Activated CD4-positive, CD25-positive, alpha-beta regulatory T cell treated with anti-CD3 and anti-CD28 coated beads, Interleukin-2, amount 50 U/mL, for 24 hours (primary cell): ENCODE measurements around the gene GAS2L1.

Experiments
- ATAC-seq, 2 donors: fragments of 150-1000 bp; cut with Tn5 transposase; one replicate each; pipeline ENCODE4 v1.10.0; 2021; ENCODE audit warnings: mild to moderate bottlenecking in 1 of 2, moderate library complexity in 1 of 2

GAS2L1 gene

GRCh38 chr22:29306175-29306834 lies at the start of gene GAS2L1:
TSS of gene GAS2L1 (plus strand) at chr22:29306650. CDS start at chr22:29308106, 1,456 bp downstream.
- ATAC-seq, result peak; percentile 35 to 39

DNA sequence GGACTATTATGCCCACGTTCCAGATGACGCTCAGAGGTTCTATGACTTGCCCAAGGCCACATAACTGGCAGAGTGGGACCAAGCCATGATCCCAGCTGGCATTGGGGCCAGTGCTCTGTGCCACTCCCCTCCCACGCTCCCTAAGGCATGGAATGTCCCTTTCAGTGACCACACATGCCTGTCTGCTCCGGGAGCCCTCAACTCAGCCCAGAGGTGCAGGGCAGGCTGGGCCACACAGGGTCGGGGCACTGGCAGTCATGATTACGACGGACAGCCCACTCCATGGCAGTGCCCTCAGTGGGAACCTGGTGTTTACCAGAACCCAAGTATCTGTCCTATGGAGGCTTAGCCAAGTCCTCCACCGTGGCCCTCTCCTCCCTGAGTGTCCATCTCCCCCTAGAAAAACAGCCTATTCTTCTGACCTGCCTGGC lies 48.7 kb upstream of the GAS2L1 start:
- ATAC-seq, result no peak

DNA sequence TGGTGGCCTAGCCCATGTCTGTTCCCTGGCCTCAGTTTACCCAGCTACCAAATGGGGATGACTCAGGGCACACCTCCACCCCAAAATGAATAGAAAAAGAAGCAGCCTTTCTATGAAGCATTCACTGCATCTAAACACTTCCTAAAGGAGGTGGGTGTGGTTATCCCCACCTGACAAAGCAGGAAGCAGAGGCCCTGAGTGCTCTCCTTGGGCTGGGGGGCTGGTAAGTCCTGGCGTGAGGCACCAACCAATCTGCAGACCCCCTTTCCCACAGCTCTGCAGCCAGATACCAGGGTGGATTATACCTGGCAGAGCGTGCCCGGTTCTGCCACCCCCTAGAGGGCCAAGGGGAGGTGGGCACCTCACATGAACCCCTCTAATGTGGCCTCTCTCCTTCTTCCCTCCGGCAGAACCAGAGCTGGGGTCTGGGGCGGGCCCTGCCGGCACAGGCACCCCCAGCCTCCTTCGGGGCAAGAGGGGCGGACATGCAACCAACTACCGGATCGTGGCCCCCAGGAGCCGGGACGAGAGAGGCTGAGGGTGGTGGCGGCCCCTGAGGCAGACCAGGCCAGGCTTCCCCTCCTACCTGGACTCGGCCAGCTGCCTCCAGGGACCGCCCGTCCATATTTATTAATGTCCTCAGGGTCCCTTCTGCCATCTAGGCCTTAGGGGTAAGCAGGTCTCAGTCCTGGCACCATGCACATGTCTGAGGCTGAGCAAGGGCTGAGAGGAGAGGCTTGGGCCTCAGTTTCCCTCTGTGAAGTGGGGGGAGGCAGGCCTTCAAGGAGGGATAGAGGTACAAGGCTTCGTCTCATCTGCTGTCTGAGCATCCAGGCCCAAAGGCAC lies 47.8 kb upstream of the GAS2L1 start:
- ATAC-seq, result no peak

GRCh38 chr22:29259253-29259899 lies 47.1 kb upstream of the GAS2L1 start:
- ATAC-seq, result no peak

DNA sequence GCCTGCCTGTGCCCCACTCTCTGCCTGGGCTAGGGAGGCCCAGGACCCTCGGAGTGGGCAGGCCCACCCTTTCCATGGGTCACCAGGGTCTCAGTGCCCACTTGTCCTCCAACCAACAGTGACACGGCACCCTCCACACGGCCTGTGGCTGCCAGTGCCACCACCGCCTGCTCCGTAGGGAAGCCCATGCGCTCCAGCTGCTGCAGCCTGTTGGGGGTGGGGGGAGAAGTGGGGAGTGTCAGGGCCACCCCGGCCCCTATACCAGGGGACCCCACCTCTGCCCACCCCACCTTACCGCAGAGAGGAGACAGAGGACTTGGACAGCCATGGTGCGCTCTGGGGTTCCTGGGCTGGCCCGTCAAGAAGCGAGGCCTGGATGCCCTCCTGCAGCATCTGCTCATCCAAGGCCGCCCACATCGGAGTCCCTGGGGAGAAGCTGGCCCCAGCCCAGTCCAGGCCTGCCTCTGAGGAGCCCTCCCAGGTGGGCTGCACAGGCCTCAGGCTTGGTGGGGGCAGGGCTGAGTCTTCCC lies 46.4 kb upstream of the GAS2L1 start:
- ATAC-seq, result no peak

DNA sequence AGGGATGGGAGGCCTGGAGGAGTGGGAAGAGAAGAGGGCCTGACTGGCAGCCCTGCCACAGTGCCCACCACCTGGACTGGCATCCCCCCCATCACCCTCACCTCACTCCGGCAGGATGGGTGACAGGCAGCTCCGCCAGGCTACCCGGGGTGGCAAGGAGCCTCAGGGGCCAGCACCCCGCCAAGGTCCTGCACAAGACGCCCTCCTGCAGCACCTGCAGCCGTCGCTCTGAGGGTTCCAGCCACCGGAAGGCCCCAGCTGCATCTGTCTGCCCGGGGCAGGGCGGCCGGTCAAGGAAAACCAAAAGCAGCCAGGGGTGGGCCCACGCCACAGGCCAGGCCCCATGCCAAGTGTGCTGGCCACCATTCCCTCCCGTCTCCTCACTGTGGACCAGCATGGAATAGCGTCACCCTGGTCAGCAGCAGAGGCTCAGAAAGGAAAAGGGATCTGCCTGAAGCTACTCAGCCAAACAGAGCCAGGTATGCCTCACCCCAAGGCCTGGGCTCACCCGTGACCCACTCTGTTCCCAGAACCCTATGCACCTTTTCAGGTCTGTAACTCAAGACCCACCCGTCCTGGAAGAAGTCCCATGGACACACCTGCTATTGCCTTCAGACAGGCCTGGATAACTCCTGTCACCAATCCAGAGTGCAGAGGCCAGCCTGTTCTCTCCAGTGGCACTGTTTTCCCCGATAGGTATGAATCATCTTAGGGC lies 45.7 kb upstream of the GAS2L1 start:
- no peak for ATAC-seq

- no peak for ATAC-seq
Observed at GRCh38 chr22:29263791-29264276, 42.6 kb upstream of the GAS2L1 start.

DNA sequence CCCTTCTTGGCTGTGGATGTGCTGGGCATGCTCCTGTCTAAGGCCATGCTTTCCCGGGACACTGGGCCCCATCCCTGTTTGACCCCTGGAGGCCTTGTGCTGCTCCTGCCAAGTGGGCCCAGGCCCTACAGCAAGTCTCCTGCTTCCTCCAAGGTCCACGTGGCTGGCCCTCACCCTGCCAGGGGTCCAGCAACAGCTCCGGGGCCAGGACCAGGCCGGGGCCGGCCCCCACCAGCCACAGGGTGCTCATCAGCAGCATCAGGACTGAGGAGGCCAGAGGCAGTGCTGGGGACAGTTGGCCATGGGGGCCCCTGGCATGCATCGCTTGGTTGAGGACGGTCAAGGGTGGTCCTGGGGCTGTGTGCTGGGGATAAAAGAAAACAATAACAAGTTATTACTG lies 41.1 kb upstream of the GAS2L1 start:
- ATAC-seq, result no peak

DNA sequence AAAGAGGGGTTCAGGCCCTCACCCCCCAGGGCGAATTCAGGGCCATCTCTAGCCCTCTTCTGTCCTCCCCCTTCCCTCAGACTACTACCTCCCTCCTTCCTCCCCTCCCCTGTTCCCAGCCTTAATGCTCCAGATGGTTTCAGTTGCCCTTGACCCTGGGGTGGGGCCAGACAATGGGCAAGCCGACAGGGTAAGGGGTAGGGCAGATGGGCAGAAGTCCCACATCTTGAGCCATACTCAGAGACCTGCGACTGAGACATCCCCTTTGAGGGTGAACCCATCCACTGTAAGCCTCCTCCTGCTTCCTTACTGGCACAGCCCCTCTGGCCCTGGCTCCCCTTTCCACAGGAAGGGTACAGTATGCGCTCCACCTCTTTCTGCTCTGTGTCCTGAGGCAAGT lies 40.5 kb upstream of the GAS2L1 start:
- ATAC-seq, result no peak

GRCh38 chr22:29266564-29267461 lies 39.6 kb upstream of the GAS2L1 start:
- no peak for ATAC-seq

- no peak for ATAC-seq
Observed at GRCh38 chr22:29267462-29267857, 39.0 kb upstream of the GAS2L1 start.

GRCh38 chr22:29267858-29268510 lies 38.5 kb upstream of the GAS2L1 start, which contains the start of the genes EWSR1 and RHBDD3:
TSS of gene EWSR1 (plus strand) at chr22:29268268. CDS start at chr22:29268337, 69 bp downstream.
TSS of gene RHBDD3 (minus strand) at chr22:29267981. CDS start at chr22:29265626, 2,355 bp downstream.
- peak; percentile 92 to 94 for ATAC-seq

DNA sequence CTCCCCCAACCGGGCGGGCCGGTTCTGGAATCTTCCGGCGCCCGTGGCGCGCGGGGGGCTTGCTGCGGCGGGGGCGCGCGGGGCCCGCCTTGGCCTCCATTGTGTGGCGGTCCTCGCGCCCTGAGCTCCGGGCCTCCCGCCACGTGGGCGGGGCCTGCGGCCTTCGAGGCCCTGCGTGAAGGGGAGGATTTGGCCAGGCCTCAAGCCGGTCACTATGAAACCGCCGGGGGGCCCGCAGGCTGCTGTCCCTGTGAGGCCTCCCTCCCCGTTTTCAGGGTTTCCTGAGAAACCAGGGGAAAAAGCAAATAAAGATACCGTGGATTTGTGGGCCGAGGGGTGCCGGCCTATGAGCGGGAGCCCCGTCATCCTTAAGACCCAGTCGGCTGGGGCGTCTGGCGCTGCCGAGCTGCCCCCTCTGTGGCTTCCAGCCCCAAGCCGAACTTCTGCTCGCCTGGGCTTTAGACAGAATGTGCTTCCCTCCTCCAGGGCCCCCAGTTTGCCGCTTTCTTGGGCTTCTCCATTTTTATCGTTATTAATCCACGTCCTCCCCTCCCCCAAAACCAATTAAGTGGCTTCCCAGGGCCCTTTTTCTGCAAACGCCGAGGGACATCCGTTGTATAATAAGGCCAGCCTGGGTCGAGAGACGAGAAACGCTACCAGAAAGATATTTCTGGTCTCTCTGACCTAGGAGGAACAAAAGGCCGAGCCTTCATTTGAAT lies 37.8 kb upstream of the GAS2L1 start:
- ATAC-seq, result peak; percentile 8 to 14

DNA sequence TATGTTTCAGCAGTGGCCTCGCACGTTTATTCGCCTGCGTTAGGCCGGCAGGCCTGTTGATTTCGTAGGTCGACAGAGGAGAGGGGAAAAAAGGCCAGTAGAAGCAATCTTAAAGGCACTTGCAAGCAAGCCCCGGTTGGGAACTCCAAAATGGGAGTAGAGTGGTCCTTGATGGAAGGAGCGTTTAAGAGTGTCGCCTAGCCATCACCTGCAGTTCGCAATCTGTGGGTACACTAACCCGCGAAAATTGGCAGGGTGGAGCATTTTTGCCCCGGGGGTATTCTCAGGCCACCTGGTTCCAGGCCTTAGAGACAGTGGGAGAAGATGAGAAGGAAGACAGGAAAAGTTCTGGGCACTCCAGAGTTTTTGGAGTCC lies 37.2 kb upstream of the GAS2L1 start:
- ATAC-seq, result no peak

DNA sequence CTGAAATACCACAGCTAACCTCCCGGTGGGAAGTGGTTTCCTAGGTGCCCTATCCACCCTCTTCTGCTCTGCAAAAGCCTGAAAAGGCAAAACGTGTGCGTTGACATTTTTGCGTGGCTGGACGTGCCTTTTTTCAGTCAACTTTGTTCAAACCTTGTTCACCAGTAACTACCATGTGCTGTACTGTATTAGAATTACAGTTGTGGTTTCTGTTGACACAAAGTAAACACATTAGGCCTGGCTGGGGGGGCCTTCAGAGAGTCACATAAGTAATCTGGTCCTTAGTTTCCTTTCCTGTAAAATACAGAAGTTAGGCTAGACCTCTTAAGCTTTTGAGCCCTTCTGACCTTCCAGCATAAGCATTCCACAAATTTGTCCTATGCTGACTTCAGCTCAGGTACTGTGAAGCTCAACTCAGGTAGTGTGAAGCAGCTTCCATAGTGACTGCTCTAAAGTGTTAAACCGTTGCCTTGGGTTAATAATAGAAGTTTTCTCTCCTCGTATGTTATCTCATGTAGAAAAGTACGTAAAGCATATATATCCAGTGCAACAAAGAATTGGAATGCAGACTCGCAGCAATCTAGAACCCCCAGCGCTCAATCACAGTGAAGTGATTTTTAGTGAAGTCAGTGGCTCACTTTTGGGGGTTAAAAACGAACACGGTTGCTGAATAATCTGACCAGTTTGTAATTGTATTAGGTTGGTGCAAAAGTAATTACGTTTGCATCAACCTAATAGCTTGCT lies 36.5 kb upstream of the GAS2L1 start:
- no peak for ATAC-seq

DNA sequence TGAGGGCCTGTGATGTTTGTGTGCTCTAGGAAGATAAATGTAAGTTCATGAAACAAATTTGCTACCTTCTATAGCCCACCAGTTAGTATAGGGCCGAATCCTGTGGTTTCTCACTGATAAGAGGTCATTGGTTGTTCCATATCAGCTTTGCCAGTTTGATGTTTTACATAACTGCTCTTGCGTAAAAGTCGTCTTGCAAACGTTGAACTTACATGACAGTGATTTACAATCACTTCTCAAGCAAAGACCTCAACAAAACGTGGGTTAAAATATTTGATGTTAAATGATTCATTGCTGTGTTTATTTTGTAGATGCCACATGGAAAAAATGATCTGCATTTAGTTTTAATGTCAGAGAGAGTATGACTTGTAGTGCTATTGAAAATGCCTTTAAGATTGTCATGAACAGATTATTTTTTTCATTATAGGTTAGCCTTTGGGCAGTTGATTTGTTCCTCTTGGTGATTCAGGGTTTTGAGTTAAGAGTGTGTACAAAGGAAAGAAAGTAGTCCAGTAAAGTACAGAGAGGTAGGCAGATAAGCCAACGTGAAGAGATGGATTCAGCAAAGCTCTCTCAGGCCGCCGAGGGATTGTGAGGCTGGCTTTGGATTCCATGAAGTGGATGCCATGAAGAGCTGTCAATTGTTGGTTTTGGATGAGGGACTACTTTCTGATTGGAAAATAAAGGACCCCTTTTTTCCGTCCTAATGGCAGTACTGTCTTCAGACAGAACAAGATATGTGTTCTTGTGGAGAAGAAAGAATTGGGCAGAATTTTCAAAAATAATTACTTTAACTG lies 35.8 kb upstream of the GAS2L1 start:
- ATAC-seq, result peak in 1 of 2 donors; percentile 6

DNA sequence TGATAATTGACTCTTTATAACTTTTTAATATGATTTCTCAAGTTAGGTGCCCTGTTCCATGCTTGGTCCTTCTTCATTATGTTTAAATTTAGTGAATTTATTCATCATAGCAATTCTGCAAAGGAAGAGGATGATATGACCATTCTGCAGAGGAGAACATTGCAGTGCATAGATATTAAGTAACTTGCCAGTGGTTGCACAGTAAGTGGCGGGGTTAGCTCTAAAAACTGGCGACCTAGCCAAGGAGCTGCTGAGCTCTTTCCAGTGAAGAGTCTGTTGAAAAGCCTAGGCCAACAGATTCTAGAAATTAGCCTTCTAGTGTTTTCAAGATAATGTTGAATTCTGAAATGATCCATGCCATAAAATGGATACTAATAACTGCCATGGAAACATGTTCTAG lies 33.8 kb upstream of the GAS2L1 start:
- no peak for ATAC-seq

GRCh38 chr22:29275167-29275566 lies 31.3 kb upstream of the GAS2L1 start:
- ATAC-seq, result no peak
